ENCODE data around the gene ESYT2. TPM values are rescaled to one million over a fixed set of nuclear protein-coding genes. Genes with fewer than 3 reads are reported as not detected.

Gene ESYT2
- total and polyA plus RNA-seq, 4 donors = 30.6 to 172 (median 108) TPM

DNA sequence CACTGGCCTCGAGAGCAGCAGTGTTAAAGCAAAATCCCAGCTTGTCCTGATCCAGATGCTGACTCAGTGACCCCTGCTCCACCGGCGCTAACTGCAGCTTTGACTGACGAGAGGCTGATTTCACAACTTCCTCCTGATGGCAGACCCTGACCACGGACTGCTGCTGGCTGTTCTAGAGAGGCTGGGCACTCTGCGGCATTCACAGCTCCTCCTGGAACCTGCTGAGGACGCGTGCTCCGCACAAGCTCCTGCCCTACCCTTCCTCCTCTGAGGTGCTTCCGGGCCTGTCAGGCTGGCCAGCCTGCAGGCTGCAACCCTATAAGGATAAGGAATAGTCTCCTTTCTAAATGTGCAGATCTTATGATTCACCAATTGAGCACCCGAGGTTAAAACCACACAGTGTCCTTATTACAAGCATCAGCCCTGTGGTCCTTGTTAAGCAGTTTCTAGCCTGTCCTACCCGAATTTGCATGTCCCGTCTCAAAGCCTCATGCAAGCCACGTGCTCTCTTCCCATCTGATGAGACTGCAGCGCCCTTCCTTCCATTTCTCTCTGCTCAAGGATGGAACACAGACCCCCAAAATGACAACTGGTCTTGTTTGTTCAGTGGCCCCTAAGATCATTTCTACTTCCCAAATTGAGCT is 89.2 kb downstream of the ESYT2 start:
- no peaks in the 10 kb centered on the region for H3K27me3 ChIP-seq (ENCODE audit: control insufficient read depth in 1 of 2, insufficient read depth in 2 of 2, low read length in 1 of 2)
- H3K27ac ChIP-seq (ENCODE audit: low read depth in 1 of 2, low read length in 2 of 2) = no peak overlapping the region
- no peak for ATAC-seq (ENCODE audit: low FRiP score)
- intact Hi-C loops (cut with DNase I) = no loop called here
- DNase-seq = peak in 1 of 2 donors; percentile 70
- no peak overlapping the region for H3K4me3 ChIP-seq (ENCODE audit: low read length in 2 of 2)
- H3K9me3 ChIP-seq (ENCODE audit: control insufficient read depth, low read length) = no peaks in the 10 kb centered on the region
- H3K36me3 ChIP-seq (ENCODE audit: control insufficient read depth in 1 of 2, insufficient read depth in 2 of 2, low read length in 1 of 2) = peaks cover 4 to 22% of the 10 kb centered on the region in 2 donors
- WGBS, 2 donors = 74 to 78% methylated on average over 15 of the region's 15 CpGs
- no peaks in the 10 kb centered on the region for H3K4me1 ChIP-seq (ENCODE audit: control insufficient read depth in 1 of 2, insufficient read depth in 2 of 2, low read length in 2 of 2)

GRCh38 chr7:158738841-158739240 is 90.5 kb downstream of the ESYT2 start:
- no peaks in the 10 kb centered on the region for H3K9me3 ChIP-seq (ENCODE audit: control insufficient read depth, low read length)
- H3K4me1 ChIP-seq (ENCODE audit: control insufficient read depth in 1 of 2, insufficient read depth in 2 of 2, low read length in 2 of 2) = no peaks in the 10 kb centered on the region
- no peaks in the 10 kb centered on the region for H3K27me3 ChIP-seq (ENCODE audit: control insufficient read depth in 1 of 2, insufficient read depth in 2 of 2, low read length in 1 of 2)
- intact Hi-C loops (cut with DNase I) = no loop called here
- H3K4me3 ChIP-seq (ENCODE audit: low read length in 2 of 2) = no peak overlapping the region
- DNase-seq (no peak), ATAC-seq (ENCODE audit: low FRiP score) (no peak)
- H3K36me3 ChIP-seq (ENCODE audit: control insufficient read depth in 1 of 2, insufficient read depth in 2 of 2, low read length in 1 of 2) = peaks cover 4 to 22% of the 10 kb centered on the region in 2 donors
- WGBS, 2 donors = 93% methylated on average over 15 of the region's 15 CpGs
- no peak overlapping the region for H3K27ac ChIP-seq (ENCODE audit: low read depth in 1 of 2, low read length in 2 of 2)

DNA sequence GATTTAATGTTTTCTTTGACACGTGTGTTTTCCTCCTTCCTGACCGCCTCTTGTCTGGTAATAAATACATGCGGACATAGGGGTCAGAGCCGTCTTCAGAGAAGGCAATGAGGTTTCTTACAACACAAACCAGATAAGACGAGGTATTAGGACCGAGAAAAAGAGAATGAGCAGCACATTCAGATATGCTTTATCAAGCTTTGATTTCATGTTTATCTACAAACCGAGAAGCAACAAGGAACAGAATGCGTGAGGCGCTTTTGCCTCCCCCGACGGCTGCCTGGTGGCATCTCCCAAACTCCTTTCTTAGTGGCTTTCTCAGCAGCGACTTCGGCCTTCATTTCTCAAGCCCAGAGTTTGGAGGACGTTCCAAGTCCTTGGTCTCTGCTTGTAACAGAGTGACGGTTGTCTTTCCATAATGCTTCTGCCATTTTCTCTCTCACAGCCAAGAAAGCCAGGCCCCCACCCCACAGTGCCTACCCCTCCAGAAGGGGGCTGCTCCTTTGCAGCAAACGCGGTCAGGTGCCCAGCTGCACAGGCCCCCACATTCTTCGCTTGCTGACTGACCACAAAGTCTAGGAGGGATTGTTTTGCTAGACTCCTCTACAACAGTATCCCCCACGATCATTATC is 92.1 kb downstream of the ESYT2 start:
- Histone ChIP-seq H3K36me3 (ENCODE audit: control insufficient read depth in 1 of 2, insufficient read depth in 2 of 2, low read length in 1 of 2) (peaks cover 4 to 20% of the 10 kb centered on the region in 2 donors), H3K9me3 (ENCODE audit: control insufficient read depth, low read length) (no peaks in the 10 kb centered on the region), H3K27me3 (ENCODE audit: control insufficient read depth in 1 of 2, insufficient read depth in 2 of 2, low read length in 1 of 2) (no peaks in the 10 kb centered on the region), H3K27ac (ENCODE audit: low read depth in 1 of 2, low read length in 2 of 2) (no peak overlapping the region), H3K4me3 (ENCODE audit: low read length in 2 of 2) (no peak overlapping the region), H3K4me1 (ENCODE audit: control insufficient read depth in 1 of 2, insufficient read depth in 2 of 2, low read length in 2 of 2) (no peaks in the 10 kb centered on the region)
- ATAC-seq (ENCODE audit: low FRiP score) (no peak), DNase-seq (no peak)
- WGBS, 2 donors = 88% methylated on average over 19 of the region's 19 CpGs
- intact Hi-C loops (cut with DNase I) = no loop called here

DNA sequence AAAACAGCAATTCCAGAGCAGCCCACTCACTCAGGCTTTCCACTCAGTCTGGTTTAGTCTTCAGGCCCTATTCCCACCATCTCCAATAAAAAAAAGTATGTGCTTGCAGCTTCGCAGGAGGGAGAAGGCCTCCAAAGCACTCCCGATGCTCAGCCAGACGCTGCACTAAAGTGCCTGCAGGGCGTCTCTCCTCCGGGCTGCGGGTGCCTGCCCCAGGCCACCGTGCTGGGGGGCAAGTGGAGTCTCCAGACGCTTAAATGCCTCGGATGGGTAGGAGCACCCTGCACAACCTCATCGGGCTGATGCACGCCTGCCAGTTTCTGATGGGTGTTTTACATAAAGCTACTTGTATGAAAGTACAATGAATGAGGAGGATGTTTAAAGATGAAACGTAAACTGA is 93.4 kb downstream of the ESYT2 start:
- H3K36me3 ChIP-seq (ENCODE audit: control insufficient read depth in 1 of 2, insufficient read depth in 2 of 2, low read length in 1 of 2) = peaks cover 4 to 12% of the 10 kb centered on the region in 2 donors
- H3K4me1 ChIP-seq (ENCODE audit: control insufficient read depth in 1 of 2, insufficient read depth in 2 of 2, low read length in 2 of 2) = no peaks in the 10 kb centered on the region
- ATAC-seq (ENCODE audit: low FRiP score) (no peak), DNase-seq (no peak)
- no peak overlapping the region for H3K27ac ChIP-seq (ENCODE audit: low read depth in 1 of 2, low read length in 2 of 2)
- intact Hi-C loops (cut with DNase I) = no loop called here
- no peaks in the 10 kb centered on the region for H3K9me3 ChIP-seq (ENCODE audit: control insufficient read depth, low read length)
- 71 to 80% methylated on average over 12 of the region's 12 CpGs for WGBS, 2 donors
- H3K4me3 ChIP-seq (ENCODE audit: low read length in 2 of 2) = no peak overlapping the region
- H3K27me3 ChIP-seq (ENCODE audit: control insufficient read depth in 1 of 2, insufficient read depth in 2 of 2, low read length in 1 of 2) = no peaks in the 10 kb centered on the region

GRCh38 chr7:158734861-158735260 is 94.4 kb downstream of the ESYT2 start:
- no peak overlapping the region for H3K4me3 ChIP-seq (ENCODE audit: low read length in 2 of 2)
- 80 to 83% methylated on average over 6 of the region's 6 CpGs for WGBS, 2 donors
- no peaks in the 10 kb centered on the region for H3K27me3 ChIP-seq (ENCODE audit: control insufficient read depth in 1 of 2, insufficient read depth in 2 of 2, low read length in 1 of 2)
- intact Hi-C loops (cut with DNase I) = no loop called here
- no peak for DNase-seq
- H3K36me3 ChIP-seq (ENCODE audit: control insufficient read depth in 1 of 2, insufficient read depth in 2 of 2, low read length in 1 of 2) = peaks cover 4 to 11% of the 10 kb centered on the region in 2 donors
- H3K9me3 ChIP-seq (ENCODE audit: control insufficient read depth, low read length) = no peaks in the 10 kb centered on the region
- H3K27ac ChIP-seq (ENCODE audit: low read depth in 1 of 2, low read length in 2 of 2) = no peak overlapping the region
- no peak for ATAC-seq (ENCODE audit: low FRiP score)
- no peaks in the 10 kb centered on the region for H3K4me1 ChIP-seq (ENCODE audit: control insufficient read depth in 1 of 2, insufficient read depth in 2 of 2, low read length in 2 of 2)

GRCh38 chr7:158733775-158734494 is 95.4 kb downstream of the ESYT2 start:
- H3K4me3 ChIP-seq (ENCODE audit: low read length in 2 of 2) = no peak overlapping the region
- no peaks in the 10 kb centered on the region for H3K27me3 ChIP-seq (ENCODE audit: control insufficient read depth in 1 of 2, insufficient read depth in 2 of 2, low read length in 1 of 2)
- DNase-seq (no peak), ATAC-seq (ENCODE audit: low FRiP score) (no peak)
- 95 to 96% methylated on average over 19 of the region's 19 CpGs for WGBS, 2 donors
- no peaks in the 10 kb centered on the region for H3K4me1 ChIP-seq (ENCODE audit: control insufficient read depth in 1 of 2, insufficient read depth in 2 of 2, low read length in 2 of 2)
- intact Hi-C loops (cut with DNase I) = no loop called here
- no peaks in the 10 kb centered on the region for H3K9me3 ChIP-seq (ENCODE audit: control insufficient read depth, low read length)
- H3K36me3 ChIP-seq (ENCODE audit: control insufficient read depth in 1 of 2, insufficient read depth in 2 of 2, low read length in 1 of 2) = peaks cover 4 to 8% of the 10 kb centered on the region in 2 donors
- H3K27ac ChIP-seq (ENCODE audit: low read depth in 1 of 2, low read length in 2 of 2) = no peak overlapping the region

DNA sequence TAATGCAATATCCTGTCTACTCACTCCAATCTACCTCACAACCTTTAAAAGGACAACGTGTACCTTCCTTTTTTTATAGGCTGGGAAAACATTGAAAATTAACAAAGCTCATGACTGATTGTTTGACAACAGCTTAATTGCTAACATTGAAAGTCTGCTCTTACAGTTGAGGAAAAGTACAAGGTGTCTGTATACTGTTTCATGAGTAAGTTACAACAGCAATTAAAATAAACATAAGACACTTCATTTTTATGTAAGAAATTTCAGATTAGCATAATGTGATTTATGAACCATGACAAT is 96.1 kb downstream of the ESYT2 start:
- intact Hi-C loops (cut with DNase I) = no loop called here
- peaks cover 4 to 6% of the 10 kb centered on the region in 2 donors for H3K36me3 ChIP-seq (ENCODE audit: control insufficient read depth in 1 of 2, insufficient read depth in 2 of 2, low read length in 1 of 2)
- H3K4me1 ChIP-seq (ENCODE audit: control insufficient read depth in 1 of 2, insufficient read depth in 2 of 2, low read length in 2 of 2) = no peaks in the 10 kb centered on the region
- DNase-seq (no peak), ATAC-seq (ENCODE audit: low FRiP score) (no peak)
- no peak overlapping the region for H3K4me3 ChIP-seq (ENCODE audit: low read length in 2 of 2)
- no peaks in the 10 kb centered on the region for H3K9me3 ChIP-seq (ENCODE audit: control insufficient read depth, low read length)
- no peak overlapping the region for H3K27ac ChIP-seq (ENCODE audit: low read depth in 1 of 2, low read length in 2 of 2)
- 69 to 76% methylated on average over 1 of the region's 1 CpG for WGBS, 2 donors
- no peaks in the 10 kb centered on the region for H3K27me3 ChIP-seq (ENCODE audit: control insufficient read depth in 1 of 2, insufficient read depth in 2 of 2, low read length in 1 of 2)

GRCh38 chr7:158732494-158733219 is 96.7 kb downstream of the ESYT2 start:
- WGBS, 2 donors = 85 to 87% methylated on average over 10 of the region's 10 CpGs
- H3K27me3 ChIP-seq (ENCODE audit: control insufficient read depth in 1 of 2, insufficient read depth in 2 of 2, low read length in 1 of 2) = no peaks in the 10 kb centered on the region
- H3K36me3 ChIP-seq (ENCODE audit: control insufficient read depth in 1 of 2, insufficient read depth in 2 of 2, low read length in 1 of 2) = peaks cover 4 to 6% of the 10 kb centered on the region in 2 donors
- no peak for DNase-seq
- intact Hi-C loops (cut with DNase I) = no loop called here
- H3K4me1 ChIP-seq (ENCODE audit: control insufficient read depth in 1 of 2, insufficient read depth in 2 of 2, low read length in 2 of 2) = no peaks in the 10 kb centered on the region
- no peaks in the 10 kb centered on the region for H3K9me3 ChIP-seq (ENCODE audit: control insufficient read depth, low read length)
- no peak overlapping the region for H3K4me3 ChIP-seq (ENCODE audit: low read length in 2 of 2)
- ATAC-seq (ENCODE audit: low FRiP score) = no peak
- H3K27ac ChIP-seq (ENCODE audit: low read depth in 1 of 2, low read length in 2 of 2) = no peak overlapping the region

All from aorta (tissue), 5 donors.